NB4 (cell line): Measurements from ENCODE around the gene FMNL3.
"Not testable (repeated sequence)": the region's sequence is repeated elsewhere in the genome, so short reads cannot be mapped to it uniquely, and the experiment has no call there.

Experiments used
- DNase-seq: peaks from one replicate; pipeline ENCODE4 v3.0.0; 2010; ENCODE audit warnings: low read depth
- H3K4me3 ChIP-seq: one replicate; pipeline ENCODE4 v1.5.1; 2011; ENCODE audit warnings: mild to moderate bottlenecking, low read depth, low read length, moderate library complexity
- CTCF ChIP-seq: IDR thresholded peaks from one replicate; pipeline ENCODE4 v1.5.1; 2012; ENCODE audit warnings: low read depth, low read length
- MAX ChIP-seq: IDR thresholded peaks from 2 replicates; pipeline ENCODE4 v1.6.1; 2011; ENCODE audit warnings: low read depth, low read length
- MYC ChIP-seq: IDR thresholded peaks from 2 replicates; pipeline ENCODE4 v1.6.1; 2011; ENCODE audit warnings: low read depth, low read length
- POLR2A ChIP-seq: IDR thresholded peaks from 2 replicates; pipeline ENCODE4 v1.6.1; 2011; ENCODE audit warnings: mild to moderate bottlenecking; ENCODE audit not compliant: insufficient read length; ENCODE audit errors: extremely low read depth

Gene FMNL3

GRCh38 chr12:49609059-49609874 lies 97.9 kb downstream of the FMNL3 start:
- no peak overlapping the region for H3K4me3 ChIP-seq
- DNase-seq: no peak
- TF ChIP-seq CTCF (no peak), POLR2A (no peak), MYC (no peak), MAX (no peak)

- H3K4me3 ChIP-seq, DNase-seq: not testable (repeated sequence)
Measured at GRCh38 chr12:49605539-49605938, 101.7 kb downstream of the FMNL3 start, which contains the start of gene FAM186B. TSS of gene FAM186B (minus strand) at chr12:49605639. CDS start at chr12:49605477, 162 bp downstream.

GRCh38 chr12:49604856-49605255 lies 102.3 kb downstream of the FMNL3 start:
- DNase-seq: no peak
- no peak for TF ChIP-seq CTCF
- TF ChIP-seq POLR2A: no peak
- no peak for TF ChIP-seq MYC
- no peak for TF ChIP-seq MAX
- H3K4me3 ChIP-seq: no peak overlapping the region

GRCh38 chr12:49603721-49604120 lies 103.5 kb downstream of the FMNL3 start:
- TF ChIP-seq POLR2A (no peak), CTCF (no peak), MYC (no peak), MAX (no peak)
- no peak for DNase-seq
- no peak overlapping the region for H3K4me3 ChIP-seq

GRCh38 chr12:49599961-49600360 lies 107.2 kb downstream of the FMNL3 start:
- no peak for TF ChIP-seq MAX
- TF ChIP-seq CTCF: no peak
- no peak for TF ChIP-seq MYC
- no peak for TF ChIP-seq POLR2A
- DNase-seq: no peak
- H3K4me3 ChIP-seq: no peak overlapping the region

- no peak for DNase-seq
- H3K4me3 ChIP-seq: no peak overlapping the region
- TF ChIP-seq CTCF: no peak
- TF ChIP-seq POLR2A: no peak
- TF ChIP-seq MYC: no peak
- no peak for TF ChIP-seq MAX
Measured at GRCh38 chr12:49598527-49598926, 108.7 kb downstream of the FMNL3 start.
